Activated naive CD4-positive, alpha-beta T cell treated with anti-CD3 and anti-CD28 coated beads, Interleukin-2, amount 10 ng/mL, durations not matched to agents 7 days and 5 days (primary cell): ENCODE results near the gene ADD2.

Source experiments
- CTCF ChIA-PET: fragments of 350-600 bp; sonication (Branson Sonifier 250); formaldehyde crosslinking; loops from one replicate; lab custom pipeline; 2021; ENCODE audit warnings: antibody characterized with exemption; lab: Charles Lee
- DNase-seq: peaks from one replicate; pipeline ENCODE4 v3.0.0-alpha.2; 2020
- H3K27ac Mint-ChIP-seq: one replicate; pipeline ENCODE4 v1.8.0; 2021; ENCODE audit warnings: mild to moderate bottlenecking, moderate library complexity, mixed read lengths
- H3K27me3 Mint-ChIP-seq: one replicate; pipeline ENCODE4 v1.8.0; 2021; ENCODE audit warnings: mild to moderate bottlenecking, mixed read lengths
- H3K36me3 Mint-ChIP-seq: one replicate; pipeline ENCODE4 v1.8.0; 2021; ENCODE audit warnings: mixed read lengths
- H3K4me1 Mint-ChIP-seq: one replicate; pipeline ENCODE4 v1.8.0; 2021; ENCODE audit warnings: mixed read lengths
- H3K4me3 Mint-ChIP-seq: one replicate; pipeline ENCODE4 v1.8.0; 2021; ENCODE audit warnings: mild to moderate bottlenecking, moderate library complexity, mixed read lengths
- H3K9me3 Mint-ChIP-seq: one replicate; pipeline ENCODE4 v1.8.0; 2021; ENCODE audit warnings: mixed read lengths

ADD2 gene

DNA sequence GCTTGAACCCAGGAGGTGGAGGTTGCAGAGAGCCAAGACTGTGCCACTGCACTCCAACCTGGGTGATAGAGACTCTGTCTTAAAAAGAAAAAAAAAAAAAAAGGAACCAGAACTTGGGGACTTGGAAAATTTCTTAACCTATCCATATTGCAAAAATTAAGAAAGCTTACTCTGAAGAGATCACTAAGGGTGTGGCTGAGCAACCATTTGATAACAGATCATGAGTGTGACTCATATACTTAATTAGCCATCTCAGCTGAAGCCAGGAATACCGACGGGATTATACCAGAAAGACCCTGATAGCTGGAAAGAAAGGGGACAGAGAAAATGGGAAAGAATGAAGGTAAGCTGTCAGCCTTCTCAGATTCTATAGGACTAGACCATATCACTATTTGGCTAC is 7.1 kb upstream of the ADD2 start:
- no peak for DNase-seq
- Mint-ChIP-seq H3K27me3 (peaks cover 61% of the 10 kb centered on the region), H3K27ac (no peak overlapping the region), H3K4me1 (no peaks in the 10 kb centered on the region), H3K4me3 (no peak overlapping the region), H3K9me3 (no peaks in the 10 kb centered on the region), H3K36me3 (no peaks in the 10 kb centered on the region)
- CTCF ChIA-PET, result interaction anchor here (0.7 to 1.9 kb wide), 5 partner anchors 13 to 145 kb away, joined by 3 to 5 read pairs (median 3); partner anchors contain the start of gene FIGLA

DNA sequence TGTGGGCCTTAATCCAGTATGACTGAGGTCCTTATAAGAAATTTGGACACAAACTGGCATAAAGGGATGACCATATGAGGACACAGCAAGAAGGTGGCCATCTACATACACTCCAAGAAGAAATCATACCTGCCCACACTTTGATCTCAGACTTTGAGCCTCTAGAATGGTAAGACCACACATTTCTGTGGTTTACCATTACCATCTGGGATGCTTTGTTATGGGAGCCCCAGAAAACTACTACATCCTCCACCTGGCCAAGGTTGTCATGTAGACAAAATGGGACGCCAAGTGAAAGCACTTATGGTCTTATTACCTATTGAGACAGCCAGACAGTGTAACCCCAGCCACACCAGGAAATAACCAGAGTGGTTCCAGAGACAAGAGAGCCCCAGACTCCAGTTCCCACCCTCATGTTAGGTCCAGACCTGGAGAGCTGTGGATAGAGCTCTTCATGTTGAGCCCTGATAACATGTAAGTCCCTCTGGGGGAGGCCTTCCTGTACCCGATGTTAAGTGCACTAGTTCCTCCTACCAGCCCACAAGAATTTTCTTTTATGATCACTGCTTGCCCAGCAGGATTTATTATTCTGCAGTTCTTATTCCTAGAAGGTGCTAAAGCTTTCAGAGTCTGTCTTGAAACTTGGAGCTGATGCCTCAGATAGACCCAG is 4.6 kb upstream of the ADD2 start:
- DNase-seq, result no peak
- Mint-ChIP-seq H3K4me3 (no peak overlapping the region), H3K27ac (no peak overlapping the region), H3K4me1 (peaks cover 6% of the 10 kb centered on the region), H3K27me3 (peaks cover 69% of the 10 kb centered on the region), H3K36me3 (no peaks in the 10 kb centered on the region), H3K9me3 (no peaks in the 10 kb centered on the region)
- CTCF ChIA-PET, result interaction anchor here (1.2 kb wide), 1 partner anchor 12 kb away, joined by 3 read pairs; no protein-coding TSS in a partner anchor

DNA sequence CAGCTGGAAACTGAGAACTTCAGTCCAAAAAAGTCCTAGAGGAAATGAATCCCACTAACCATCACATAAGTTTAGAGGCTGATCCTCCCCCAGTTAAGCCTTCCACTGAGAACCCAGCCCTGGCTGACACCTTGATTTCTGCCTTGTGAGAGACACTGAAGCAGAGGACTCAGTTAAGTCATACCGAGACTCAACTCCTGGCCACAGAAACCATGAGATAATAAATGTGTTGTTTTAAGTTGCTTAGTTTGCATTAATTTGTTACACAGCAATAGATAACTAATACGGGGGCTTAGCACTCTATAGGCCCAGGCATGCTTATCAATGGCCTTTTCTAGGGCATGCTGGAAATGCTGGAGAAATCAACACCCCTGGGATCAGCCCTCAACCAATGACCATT is 3.4 kb upstream of the ADD2 start:
- peaks cover 12% of the 10 kb centered on the region for H3K4me1 Mint-ChIP-seq
- no peaks in the 10 kb centered on the region for H3K36me3 Mint-ChIP-seq
- CTCF ChIA-PET, result interaction anchor here (0.6 to 1.1 kb wide), 2 partner anchors 14 to 443 kb away, joined by 3 to 4 read pairs; no protein-coding TSS in a partner anchor
- peaks cover 79% of the 10 kb centered on the region for H3K27me3 Mint-ChIP-seq
- no peaks in the 10 kb centered on the region for H3K9me3 Mint-ChIP-seq
- H3K4me3 Mint-ChIP-seq, result no peak overlapping the region
- DNase-seq, result no peak
- H3K27ac Mint-ChIP-seq, result no peak overlapping the region

DNA sequence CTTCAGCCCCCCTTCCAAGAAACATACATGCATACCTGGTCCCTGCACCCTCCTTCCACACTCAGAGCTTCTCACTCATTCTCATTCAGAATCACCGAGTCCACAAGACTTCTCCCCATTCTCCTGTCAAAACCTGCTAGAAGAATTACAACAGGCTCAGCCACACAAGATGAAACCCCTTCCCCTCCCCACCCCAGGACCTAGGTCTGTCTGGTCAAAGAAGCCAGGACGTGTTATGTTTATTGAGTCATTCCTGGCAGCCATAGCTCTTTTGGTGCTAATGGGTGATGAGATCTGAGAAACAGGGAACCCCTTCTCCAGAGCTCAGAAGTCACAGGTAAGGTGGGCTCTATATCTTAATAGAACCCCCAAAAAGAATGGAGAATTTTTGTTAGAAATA is 1.4 kb upstream of the ADD2 start:
- CTCF ChIA-PET, result interaction anchor here (0.7 to 2.9 kb wide), 11 partner anchors 8 to 197 kb away, joined by 3 to 18 read pairs (median 3); no protein-coding TSS in a partner anchor

DNA sequence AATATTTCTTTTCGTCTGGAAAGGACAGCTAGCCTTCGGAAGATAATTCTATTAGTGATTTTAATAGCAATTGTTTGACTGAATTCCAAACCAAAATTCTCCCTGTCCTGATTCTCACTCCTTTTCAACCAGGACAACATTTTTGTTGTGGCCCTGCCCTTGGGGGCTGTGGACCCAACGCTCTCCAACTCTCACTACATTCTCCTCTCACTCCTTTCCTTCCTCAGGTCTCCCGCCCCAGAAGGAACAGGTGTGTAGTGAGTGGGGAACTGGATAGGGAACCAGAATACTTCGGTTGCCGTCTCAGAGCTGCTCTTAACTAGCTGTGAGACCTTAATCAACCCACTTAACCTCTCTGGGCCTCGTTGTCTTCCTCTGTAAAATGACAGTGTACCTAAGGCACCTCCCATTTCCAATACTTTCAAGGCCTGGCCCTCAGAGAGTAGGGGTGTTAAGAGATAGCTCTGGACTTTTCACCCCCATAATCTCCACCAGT is 638 bp upstream of the ADD2 start:
- Mint-ChIP-seq H3K36me3 (no peaks in the 10 kb centered on the region), H3K4me3 (peak overlapping the region; percentile 54), H3K27me3 (peaks cover 69% of the 10 kb centered on the region), H3K9me3 (no peaks in the 10 kb centered on the region), H3K4me1 (peaks cover 17% of the 10 kb centered on the region), H3K27ac (no peak overlapping the region)
- DNase-seq, result no peak
- CTCF ChIA-PET, result interaction anchor here (0.6 to 2.9 kb wide), 16 partner anchors 9 to 465 kb away, joined by 3 to 18 read pairs (median 4); no protein-coding TSS in a partner anchor

More for the DNA sequence above, 1.4 kb upstream of the ADD2 start:
- Mint-ChIP-seq H3K27ac (no peak overlapping the region), H3K9me3 (no peaks in the 10 kb centered on the region), H3K4me1 (peaks cover 17% of the 10 kb centered on the region), H3K4me3 (peak overlapping the region; percentile 54), H3K27me3 (peaks cover 69% of the 10 kb centered on the region), H3K36me3 (no peaks in the 10 kb centered on the region)
- DNase-seq, result no peak

DNA sequence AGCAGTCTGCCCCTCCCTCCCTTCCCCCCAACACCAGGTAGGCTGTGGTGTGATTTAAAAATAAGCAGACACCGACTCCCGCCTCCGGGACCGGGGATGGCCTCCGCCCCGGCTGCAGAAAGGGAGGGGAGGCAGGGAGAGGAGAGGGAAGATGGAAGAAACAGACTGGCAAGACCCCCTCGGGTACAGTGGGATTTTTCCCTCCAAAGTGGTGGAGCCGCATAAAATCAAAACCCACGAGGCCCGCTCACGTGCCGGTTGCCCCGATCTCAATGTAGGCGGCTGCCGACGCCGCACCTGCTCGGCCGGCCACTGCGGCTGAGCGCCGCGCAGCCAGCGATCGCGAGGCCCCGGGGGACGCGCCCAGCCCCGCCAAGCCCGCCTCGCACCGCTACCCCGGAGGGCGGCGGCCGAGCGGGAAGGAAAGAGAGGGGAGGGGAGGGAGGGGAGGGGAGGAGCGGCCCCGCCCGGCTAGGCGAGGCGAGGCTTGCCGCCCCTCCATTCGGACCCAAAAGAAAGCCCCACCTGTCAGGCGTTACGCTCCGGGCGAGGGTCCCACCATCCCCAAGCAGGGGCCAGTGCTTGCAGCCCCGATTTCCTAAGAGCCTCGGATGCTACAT is 811 bp downstream of the ADD2 start:
- Mint-ChIP-seq H3K4me3 (peak overlapping the region; percentile 84), H3K36me3 (no peaks in the 10 kb centered on the region), H3K27me3 (peaks cover 60% of the 10 kb centered on the region), H3K4me1 (peaks cover 17% of the 10 kb centered on the region), H3K27ac (peak overlapping the region; percentile 76), H3K9me3 (no peaks in the 10 kb centered on the region)
- DNase-seq, result peak; percentile 33
- CTCF ChIA-PET, result interaction anchor here (1.4 to 2.9 kb wide), 3 partner anchors 8 to 463 kb away, joined by 4 to 18 read pairs (median 7); no protein-coding TSS in a partner anchor

DNA sequence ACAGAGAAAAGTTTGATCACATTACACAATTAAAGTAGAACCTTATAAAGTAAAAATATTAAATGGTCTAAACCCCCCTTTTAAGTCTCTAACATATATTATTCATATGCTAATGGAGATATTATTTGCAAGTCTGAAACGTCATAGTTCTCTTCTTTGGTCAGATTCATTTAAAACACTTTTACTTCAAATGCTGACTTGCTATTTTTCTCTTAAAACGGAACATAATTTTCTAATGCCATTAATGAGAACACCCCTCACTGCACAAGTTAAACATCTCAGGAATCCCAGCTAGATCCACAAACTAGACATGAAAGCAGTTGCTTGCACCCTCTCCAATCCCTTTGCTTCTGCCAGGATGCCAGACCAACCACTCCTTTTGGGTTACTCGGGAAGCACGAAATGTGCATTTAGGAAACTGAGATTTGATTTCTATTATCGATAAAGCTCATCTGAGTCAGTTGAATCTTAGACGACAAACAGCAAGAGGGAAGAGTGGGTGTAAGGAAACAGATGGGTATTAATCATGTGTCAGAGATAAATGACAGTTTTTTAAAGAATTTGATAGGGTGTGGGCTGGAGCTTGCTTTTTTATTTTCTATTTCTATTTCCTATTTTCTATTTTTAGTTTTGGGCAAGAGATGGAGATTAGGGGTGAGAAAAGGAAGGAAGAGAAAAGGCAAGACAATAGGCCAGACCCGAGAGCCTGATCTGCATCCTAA is 1.5 kb downstream of the ADD2 start:
- DNase-seq, result no peak
- Mint-ChIP-seq H3K27ac (no peak overlapping the region), H3K36me3 (no peaks in the 10 kb centered on the region), H3K4me1 (peaks cover 17% of the 10 kb centered on the region), H3K9me3 (no peaks in the 10 kb centered on the region), H3K4me3 (peak overlapping the region; percentile 84), H3K27me3 (peaks cover 57% of the 10 kb centered on the region)
- CTCF ChIA-PET, result no interaction called here

DNA sequence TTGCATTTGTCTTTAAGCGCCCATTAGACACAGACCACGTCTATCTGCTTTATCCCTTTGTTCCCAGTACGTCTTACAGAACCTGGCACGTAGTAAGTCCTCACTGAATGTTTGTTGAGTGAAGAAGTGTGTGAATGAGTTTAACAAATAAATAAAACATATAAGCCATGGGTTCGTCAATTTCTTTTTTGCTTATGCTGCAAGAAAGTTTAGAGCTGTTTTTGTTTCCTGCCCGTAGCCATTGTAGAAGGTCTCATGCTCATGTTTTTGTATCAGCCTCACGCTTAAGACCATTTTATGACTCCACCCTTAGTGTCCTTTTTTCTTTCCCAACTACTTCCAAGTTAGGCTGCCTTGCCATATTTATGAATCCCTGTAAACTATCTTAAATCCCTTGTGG is 2.5 kb downstream of the ADD2 start:
- H3K9me3 Mint-ChIP-seq, result no peaks in the 10 kb centered on the region
- peaks cover 49% of the 10 kb centered on the region for H3K27me3 Mint-ChIP-seq
- H3K27ac Mint-ChIP-seq, result no peak overlapping the region
- H3K4me1 Mint-ChIP-seq, result peaks cover 17% of the 10 kb centered on the region
- DNase-seq, result no peak
- H3K4me3 Mint-ChIP-seq, result no peak overlapping the region
- no peaks in the 10 kb centered on the region for H3K36me3 Mint-ChIP-seq
- CTCF ChIA-PET, result no interaction called here

DNA sequence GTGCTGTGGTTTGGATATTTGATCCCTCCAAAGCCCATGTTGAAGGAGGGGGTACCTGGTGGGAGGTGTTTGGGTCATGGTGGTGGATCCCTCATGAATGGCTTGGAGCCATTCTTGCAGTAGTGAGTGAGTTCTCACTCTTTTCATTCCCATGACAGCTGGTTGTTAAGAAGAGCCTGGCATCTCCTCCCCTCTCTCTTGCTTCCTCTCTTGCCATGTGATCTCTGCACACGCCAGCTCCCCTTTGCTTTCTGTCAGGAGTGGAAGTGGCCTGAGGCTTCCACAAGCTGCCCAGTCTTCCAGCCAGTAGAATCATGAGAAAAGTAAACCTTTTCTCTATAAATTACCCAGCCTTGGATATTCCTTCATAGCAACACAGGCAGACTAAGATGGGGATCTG is 8.6 kb downstream of the ADD2 start:
- Mint-ChIP-seq H3K27ac (no peak overlapping the region), H3K4me3 (no peak overlapping the region), H3K9me3 (no peaks in the 10 kb centered on the region), H3K36me3 (no peaks in the 10 kb centered on the region), H3K4me1 (no peaks in the 10 kb centered on the region), H3K27me3 (peaks cover 7% of the 10 kb centered on the region)
- CTCF ChIA-PET, result interaction anchor here (0.8 kb wide), 1 partner anchor 9 kb away, joined by 4 read pairs; the partner anchor contains the start of gene ADD2
- no peak for DNase-seq

DNA sequence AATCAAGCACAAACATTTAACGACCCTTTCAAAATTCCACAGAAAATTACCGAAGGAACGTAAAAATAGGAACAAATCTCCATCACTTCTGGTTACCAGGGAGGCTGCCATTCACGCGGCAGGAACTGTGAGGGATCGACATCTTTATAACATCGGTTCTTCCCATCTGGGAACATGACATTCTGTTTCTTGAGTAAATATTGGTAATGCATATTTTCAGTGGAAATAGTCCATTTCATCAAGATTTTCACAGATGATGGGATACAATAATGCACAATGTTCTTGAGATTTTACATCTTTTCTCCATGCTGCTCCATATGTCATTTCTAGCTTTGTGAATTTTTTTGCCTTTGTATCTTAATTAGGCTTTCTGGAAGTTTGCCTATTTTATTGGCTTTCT is 10.0 kb downstream of the ADD2 start:
- CTCF ChIA-PET, result no interaction called here
- no peak for DNase-seq
- Mint-ChIP-seq H3K36me3 (no peaks in the 10 kb centered on the region), H3K27ac (no peak overlapping the region), H3K4me3 (no peak overlapping the region), H3K27me3 (no peaks in the 10 kb centered on the region), H3K4me1 (no peaks in the 10 kb centered on the region), H3K9me3 (no peaks in the 10 kb centered on the region)

DNA sequence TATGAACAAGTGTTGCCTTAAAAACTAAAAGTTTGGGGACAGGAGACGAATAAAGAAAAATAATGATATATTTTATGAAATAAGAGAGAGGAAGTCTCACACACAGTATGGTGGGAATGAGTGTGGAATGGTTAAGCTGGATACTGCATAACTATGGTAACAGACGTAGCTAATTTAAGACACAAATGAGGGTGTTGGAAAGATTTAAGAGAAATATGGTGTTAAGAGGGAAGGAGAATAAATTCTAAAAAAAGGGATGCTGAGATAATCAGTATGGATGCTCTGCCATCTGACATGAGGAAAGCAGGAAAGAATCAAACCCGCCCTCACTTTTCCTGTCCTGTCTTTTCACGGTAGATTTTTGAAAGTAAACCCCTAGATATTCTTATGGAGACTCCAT is 10.6 kb downstream of the ADD2 start:
- CTCF ChIA-PET, result no interaction called here
- no peak overlapping the region for H3K27ac Mint-ChIP-seq
- H3K9me3 Mint-ChIP-seq, result no peaks in the 10 kb centered on the region

DNA sequence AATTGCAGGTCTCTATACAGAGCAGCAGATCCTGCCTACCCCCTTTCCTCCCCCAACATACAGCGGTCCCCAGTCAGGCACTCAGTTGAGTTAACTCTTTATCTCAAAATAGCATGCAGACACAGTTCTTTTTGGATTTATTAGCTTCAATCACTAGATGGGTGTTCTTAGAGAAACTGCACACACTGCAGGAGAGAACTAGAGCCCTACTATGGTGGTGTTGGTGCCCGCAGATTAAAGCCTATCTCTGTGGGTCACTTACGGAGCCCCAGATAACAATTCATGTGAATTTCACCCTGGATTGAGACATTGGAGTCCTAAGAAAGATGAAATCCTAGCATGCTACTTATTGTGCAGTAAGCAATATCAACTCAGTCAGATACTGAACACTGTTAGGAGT is 11.9 kb downstream of the ADD2 start:
- no peak overlapping the region for H3K4me3 Mint-ChIP-seq
- no peaks in the 10 kb centered on the region for H3K27me3 Mint-ChIP-seq
- no peak for DNase-seq

More for the DNA sequence above, 10.6 kb downstream of the ADD2 start:
- H3K4me3 Mint-ChIP-seq, result no peak overlapping the region
- H3K27me3 Mint-ChIP-seq, result no peaks in the 10 kb centered on the region
- no peaks in the 10 kb centered on the region for H3K36me3 Mint-ChIP-seq
- DNase-seq, result no peak
- H3K4me1 Mint-ChIP-seq, result no peaks in the 10 kb centered on the region

DNA sequence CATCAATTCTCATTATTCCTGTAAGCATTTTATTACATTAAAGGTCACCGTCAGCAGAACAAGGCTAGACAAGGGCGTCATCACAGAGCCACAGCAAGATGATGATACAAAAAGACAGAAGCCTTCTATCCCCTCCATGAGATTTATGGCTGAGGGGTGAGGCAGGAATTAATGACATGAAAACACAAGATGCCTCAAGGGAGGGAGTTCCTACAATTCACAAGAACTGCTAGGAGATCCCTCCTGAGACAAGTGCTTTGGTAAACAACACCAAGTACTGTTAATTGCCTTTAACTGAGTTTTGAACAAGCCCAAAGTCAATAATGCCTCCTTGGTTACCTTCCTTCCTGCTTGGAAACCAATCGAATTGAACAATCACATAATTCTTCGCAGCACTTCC is 14.1 kb downstream of the ADD2 start:
- DNase-seq, result no peak
- Mint-ChIP-seq H3K27me3 (no peaks in the 10 kb centered on the region), H3K36me3 (no peaks in the 10 kb centered on the region), H3K27ac (no peak overlapping the region), H3K4me3 (no peak overlapping the region), H3K4me1 (no peaks in the 10 kb centered on the region), H3K9me3 (no peaks in the 10 kb centered on the region)
- CTCF ChIA-PET, result no interaction called here

More for the DNA sequence above, 11.9 kb downstream of the ADD2 start:
- CTCF ChIA-PET, result no interaction called here
- Mint-ChIP-seq H3K27ac (no peak overlapping the region), H3K4me1 (no peaks in the 10 kb centered on the region), H3K9me3 (no peaks in the 10 kb centered on the region), H3K36me3 (no peaks in the 10 kb centered on the region)

DNA sequence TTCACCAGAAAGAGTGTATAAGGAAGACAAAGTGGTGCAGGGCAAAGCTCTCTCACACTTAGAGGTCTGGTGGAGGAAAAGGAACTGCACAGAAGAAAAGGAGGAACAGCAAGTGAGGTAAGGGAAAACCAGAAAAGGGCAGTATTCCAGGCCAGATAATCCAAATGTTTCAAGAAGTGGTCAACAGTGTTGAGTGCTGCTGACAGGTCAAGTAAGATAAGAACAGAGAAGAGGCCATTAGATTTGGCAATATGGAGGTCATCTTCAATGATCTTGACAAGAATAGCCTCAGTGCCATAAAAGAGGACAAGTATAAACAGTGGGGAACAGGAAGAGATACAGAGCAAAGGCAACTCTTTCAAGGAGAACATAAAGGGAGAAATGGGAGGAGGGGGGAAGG is 15.0 kb downstream of the ADD2 start:
- Mint-ChIP-seq H3K4me3 (no peak overlapping the region), H3K27me3 (no peaks in the 10 kb centered on the region), H3K4me1 (no peaks in the 10 kb centered on the region), H3K27ac (no peak overlapping the region), H3K36me3 (no peaks in the 10 kb centered on the region), H3K9me3 (no peaks in the 10 kb centered on the region)
- CTCF ChIA-PET, result no interaction called here
- no peak for DNase-seq
